Gastroesophageal sphincter (tissue), 3 donors: ENCODE measurements around the gene ZNF791.

Experiments
- EP300 ChIP-seq: sonication (generic); formaldehyde crosslinking; IDR thresholded peaks from one replicate; pipeline ENCODE4 v1.6.1; 2017; ENCODE audit warnings: antibody characterized with exemption, mild to moderate bottlenecking
- POLR2A ChIP-seq, 2 donors: fragments of 450-650 bp; IDR thresholded peaks; one replicate each; pipeline ENCODE4 v1.6.1; 2017; ENCODE audit warnings: antibody characterized with exemption in 2 of 2, mild to moderate bottlenecking in 2 of 2, moderate library complexity in 1 of 2
- POLR2AphosphoS5 ChIP-seq: sonication (generic); formaldehyde crosslinking; IDR thresholded peaks from one replicate; pipeline ENCODE4 v1.6.1; 2017; ENCODE audit warnings: antibody characterized with exemption
- TF ChIP-seq, protein P1 (sequence below), 4 experiments: fragments of 200-600 bp in 2 of 4; fragments of 450-650 bp in 2 of 4; sonication (generic) in 1 of 4; IDR thresholded peaks; one replicate each; pipeline ENCODE4 v1.5.1; 2017 to 2019; ENCODE audit warnings: antibody characterized with exemption in 4 of 4, mild to moderate bottlenecking in 2 of 4, moderate library complexity in 2 of 4

- TF ChIP-seq, protein P1, sequence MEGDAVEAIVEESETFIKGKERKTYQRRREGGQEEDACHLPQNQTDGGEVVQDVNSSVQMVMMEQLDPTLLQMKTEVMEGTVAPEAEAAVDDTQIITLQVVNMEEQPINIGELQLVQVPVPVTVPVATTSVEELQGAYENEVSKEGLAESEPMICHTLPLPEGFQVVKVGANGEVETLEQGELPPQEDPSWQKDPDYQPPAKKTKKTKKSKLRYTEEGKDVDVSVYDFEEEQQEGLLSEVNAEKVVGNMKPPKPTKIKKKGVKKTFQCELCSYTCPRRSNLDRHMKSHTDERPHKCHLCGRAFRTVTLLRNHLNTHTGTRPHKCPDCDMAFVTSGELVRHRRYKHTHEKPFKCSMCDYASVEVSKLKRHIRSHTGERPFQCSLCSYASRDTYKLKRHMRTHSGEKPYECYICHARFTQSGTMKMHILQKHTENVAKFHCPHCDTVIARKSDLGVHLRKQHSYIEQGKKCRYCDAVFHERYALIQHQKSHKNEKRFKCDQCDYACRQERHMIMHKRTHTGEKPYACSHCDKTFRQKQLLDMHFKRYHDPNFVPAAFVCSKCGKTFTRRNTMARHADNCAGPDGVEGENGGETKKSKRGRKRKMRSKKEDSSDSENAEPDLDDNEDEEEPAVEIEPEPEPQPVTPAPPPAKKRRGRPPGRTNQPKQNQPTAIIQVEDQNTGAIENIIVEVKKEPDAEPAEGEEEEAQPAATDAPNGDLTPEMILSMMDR (IDR thresholded peaks at IDR 0.05) = no peak
- TF ChIP-seq POLR2AphosphoS5 (no peak), POLR2A (IDR thresholded peaks at IDR 0.05) (no peak), EP300 (no peak)
Observed at GRCh38 chr19:12655546-12655945, 44.8 kb downstream of the ZNF791 start.
